K562 treated with DMSO at 1 percent for 4 hours (cell line): Measurements from ENCODE around the gene CRYBG2. TPM values are rescaled to one million over a fixed set of nuclear protein-coding genes. Genes with fewer than 3 reads are reported as not detected.

Experiments used
- total RNA-seq: library from RNA; unstranded; fragments of 300-600 nt; gene quantifications from 2 replicates; pipeline ENCODE4 v1.2.3, GENCODE V29; 2022; ENCODE audit not compliant: insufficient read depth

Gene CRYBG2, protein sequence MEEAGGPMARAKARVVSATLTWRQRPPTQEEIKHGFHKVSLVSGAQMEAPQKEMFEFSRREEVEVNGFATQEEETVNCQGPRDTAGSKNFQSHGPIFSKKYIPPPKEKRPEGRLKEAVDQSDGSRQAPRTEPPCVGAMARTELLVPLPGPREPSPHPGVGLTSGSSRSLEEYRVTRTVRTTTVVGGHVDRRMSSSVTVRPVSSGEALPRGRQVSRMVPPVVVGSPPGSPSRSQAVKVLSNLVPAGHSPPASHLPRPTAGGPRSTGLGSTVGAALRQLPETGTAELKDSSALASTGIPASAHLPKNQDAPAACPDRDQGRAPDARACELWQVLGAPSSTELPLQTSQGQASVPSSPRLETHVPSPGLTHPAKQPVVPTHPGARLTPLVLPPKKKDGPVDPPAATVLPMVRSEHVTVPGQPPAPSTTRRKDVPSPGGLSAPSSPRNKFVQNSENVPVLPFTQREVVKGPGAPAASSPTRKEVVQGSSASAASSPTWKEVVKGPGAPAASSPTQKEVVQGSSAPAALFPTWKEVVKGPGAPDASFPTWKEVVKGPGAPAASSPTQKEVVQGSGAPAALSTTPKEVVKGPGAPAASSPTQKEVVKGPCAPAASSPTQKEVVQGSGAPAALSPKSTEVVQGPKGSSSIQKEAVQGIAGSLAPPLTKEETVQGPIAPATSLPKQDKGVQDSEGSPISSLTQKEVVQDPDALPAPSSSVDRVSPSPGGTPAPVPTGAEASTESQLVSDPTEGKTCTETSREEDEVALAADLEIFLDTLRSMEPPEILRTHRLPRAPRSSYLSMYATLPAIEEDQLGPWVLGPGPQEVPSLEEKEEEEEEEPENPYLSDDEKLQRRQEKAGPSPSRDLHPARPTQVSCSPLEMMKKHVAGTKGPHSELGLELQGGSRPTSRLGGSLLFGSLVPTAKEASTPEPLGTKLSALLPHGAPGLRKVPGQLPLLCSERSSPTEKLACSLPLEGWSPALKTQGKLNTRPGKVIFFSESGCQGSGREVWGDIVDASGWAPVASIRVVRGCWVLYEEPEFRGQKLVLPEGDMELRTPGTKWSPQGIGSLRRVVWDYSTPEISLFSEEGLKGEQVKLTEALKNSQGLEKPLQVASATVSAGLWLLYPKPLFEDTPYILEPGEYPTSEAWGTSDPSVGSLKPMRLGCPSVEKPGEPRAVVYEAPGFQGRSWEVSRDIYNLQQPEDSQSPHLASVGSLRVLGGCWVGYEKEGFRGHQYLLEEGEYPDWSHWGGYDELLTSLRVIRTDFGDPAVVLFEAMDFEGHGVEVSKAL (N-terminal part only)
- total RNA-seq: 4.5 and 6.0 TPM in 2 replicates

DNA sequence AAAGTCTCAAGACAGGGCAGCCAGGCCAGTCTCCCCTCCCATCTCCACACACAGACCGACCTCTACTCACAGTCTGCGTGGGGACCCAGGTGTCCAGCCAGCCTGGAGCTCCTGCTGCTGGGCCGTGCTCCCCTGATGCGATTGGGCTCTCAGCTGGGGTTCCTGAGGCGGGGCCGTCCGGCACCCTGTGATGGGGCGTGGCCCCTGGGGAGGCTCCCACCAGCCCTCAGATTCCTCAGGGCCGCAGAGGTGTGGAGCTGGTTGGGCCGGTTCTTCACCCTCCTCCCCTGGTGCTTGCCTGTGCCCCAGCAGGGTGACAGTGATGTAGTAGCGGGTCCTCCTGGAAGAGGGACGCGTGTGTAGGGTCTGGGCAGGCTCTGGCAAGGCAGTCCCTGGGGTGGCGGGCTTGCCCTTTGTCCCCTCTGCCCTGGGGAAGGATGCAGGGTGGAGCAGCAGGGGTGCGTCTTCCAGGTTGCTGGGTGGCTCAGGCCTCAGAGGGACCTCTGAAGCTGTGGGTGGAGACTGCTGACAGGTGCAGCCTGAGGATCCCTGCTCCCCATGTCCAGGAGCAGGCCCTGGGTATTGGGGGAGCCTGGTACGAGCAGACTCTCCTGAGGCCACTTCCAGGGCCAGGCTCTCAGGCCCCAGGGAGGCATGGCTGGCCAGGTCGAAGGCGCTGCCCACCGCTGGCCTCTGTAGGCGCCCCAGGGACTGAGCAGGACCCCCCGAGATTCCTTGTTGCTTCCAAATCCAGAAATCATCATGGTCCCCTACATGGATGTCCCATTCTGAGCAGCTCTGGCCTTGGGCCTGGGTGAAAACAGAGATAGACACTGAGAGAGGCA, at the start of gene CRYBG2:
Gene CRYBG2, minus strand, starts transcription at position 155 of the 845 bp plus-strand sequence. CDS start 7,473 bp downstream, outside the sequence.

DNA sequence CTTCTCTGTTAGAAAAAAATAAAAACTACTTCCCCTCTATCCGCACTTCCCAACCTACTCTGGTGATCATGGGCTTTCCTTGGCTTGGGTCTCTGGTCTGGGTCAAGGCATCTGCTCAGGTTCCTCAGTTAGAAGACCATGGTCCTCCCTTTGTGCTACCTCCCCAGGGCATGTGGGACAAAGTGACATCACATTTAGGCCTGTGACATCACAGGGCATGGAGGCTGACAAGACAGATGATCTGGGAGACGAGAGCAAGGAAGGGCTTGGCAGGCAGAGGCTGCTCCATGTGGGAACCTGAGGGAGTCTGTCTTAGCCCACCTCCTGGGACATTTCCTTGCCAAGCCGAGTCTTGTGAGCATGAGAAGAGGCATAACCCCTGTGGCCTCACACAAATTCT, 18.7 kb upstream of the CRYBG2 start, which contains the start of gene ZNF683:
Gene ZNF683, minus strand, starts transcription at position 140 of the 400 bp plus-strand sequence. CDS start 4,179 bp downstream, outside the sequence.

DNA sequence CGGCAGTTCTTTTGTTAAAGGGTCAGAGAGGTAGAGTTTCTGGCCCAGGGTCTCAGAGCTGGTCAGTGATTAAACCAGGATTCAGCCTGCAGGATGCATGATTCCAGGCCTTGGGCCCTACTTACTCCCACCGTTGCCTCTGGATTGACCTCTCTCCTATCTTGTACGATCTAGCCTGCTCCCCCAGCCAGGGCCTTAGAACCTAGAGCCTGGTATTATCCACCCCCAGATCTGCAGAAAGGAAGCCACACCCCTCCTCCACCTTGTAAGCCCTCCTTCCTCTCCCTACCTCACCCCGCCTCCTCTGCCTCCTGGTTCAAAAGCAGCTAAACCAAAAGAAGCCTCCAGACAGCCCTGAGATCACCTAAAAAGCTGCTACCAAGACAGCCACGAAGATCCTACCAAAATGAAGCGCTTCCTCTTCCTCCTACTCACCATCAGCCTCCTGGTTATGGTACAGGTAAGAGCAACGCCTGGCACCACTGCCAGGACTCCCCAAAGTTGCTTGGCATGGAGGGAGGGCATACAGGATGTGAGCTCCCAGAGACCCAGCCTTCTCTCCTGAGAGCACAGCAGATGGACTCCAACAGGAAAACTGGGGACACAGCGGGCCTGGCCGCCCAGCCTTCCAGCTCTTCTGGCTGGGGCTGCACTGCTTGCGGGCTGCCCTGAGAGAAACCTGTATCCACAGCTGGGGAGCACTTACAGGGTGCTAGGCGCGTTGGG, 36.2 kb downstream of the CRYBG2 start, which contains the start of gene CD52:
Gene CD52, plus strand, starts transcription at position 347 of the 726 bp plus-strand sequence. Its CDS starts 60 bp downstream, at position 407.

DNA sequence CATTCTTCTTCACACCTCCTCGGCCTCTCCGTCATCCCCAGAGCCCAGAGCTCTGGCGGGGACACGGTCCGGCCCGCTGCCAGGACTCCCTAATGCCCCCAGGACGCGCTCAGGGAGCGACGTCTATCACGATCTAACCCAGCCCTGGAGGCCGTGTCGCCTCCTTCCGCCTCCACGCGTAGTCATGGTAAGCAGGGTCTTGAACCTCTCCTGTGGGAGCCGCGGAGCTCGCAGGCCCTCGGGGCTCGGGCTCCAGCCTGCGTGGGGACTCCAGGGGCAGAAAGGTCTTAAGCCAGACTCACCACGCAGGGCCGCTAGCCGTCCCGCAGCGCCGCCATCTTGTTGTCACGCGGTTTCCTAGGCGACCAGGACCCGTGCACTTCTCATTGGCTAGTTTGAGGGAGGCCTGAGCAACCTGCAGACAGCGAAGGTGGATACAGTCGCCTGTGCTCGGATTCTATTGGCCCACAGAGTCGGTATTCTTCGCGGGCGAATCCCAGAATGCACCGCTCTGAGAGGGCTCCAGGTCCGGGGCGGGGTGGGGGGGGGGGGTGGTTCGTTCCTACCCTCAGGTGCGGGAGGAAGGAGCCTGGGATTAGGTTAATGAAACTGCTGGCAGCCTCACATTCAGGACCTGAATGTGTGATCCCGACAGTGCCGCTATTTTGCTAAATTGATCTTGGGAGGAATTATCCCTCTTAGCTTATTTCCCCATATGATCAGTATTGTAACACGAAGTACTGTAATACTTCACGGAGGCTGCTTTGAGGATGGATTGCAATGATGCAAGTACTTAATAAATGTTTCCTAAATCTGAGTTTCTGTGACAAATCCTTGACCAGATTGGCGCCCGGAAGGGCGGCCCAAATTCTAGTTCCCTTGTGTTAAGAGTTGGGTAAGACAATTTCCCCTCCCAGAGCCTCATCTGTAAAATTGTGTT, 47.4 kb downstream of the CRYBG2 start, which contains the start of gene UBXN11:
Gene UBXN11, minus strand, starts transcription at position 347 of the 940 bp plus-strand sequence. CDS start 3,753 bp downstream, outside the sequence.

DNA sequence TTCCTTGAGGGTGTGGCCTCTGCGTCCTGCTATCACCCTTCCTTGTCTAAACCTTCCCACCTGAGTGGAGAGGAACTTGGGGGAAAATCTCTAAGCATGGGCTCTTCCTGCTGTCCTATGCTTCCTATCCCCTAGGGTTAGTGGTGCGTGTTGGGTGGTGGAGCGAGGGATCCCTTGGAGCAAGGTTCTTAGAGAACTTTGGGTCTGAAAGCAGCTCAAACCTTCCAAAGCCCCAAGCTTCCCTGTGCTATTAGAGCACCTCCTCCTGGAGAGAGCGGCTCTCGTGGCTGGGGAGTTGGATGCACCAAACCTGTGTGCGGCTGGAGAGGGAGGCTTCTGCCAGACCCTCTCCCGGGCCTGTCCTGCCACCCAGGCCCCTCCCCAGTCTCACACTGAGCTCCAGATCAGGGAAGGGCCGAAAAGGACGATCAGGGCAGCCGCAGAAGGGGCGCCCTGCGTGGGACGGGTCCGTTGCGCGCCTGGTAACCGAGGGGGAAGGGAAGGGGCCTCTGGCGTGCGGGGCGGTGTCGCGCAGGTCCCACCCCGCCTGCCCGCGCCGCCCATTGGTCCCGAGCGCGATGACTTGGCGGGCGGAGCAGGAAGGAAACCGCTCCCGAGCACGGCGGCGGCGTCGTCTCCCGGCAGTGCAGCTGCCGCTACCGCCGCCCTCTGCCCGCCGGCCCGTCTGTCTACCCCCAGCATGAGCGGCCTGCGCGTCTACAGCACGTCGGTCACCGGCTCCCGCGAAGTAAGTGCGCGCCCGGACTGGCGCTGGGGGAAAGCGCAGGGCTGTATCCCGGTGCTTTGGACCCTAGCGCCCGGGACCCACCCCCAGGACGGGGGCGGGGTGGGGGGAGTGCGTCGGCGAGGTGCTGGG, 74.2 kb downstream of the CRYBG2 start, which contains the start of gene SH3BGRL3:
Gene SH3BGRL3, plus strand, starts transcription at position 631 of the 877 bp plus-strand sequence. Its CDS starts 70 bp downstream, at position 701.

Other genes with a start within 250 kb of the CRYBG2 start
- 7.5 and 12.8 TPM in 2 replicates for gene PDIK1L, start 242.3 kb downstream of the CRYBG2 start, total RNA-seq
- 0.99 TPM in 1 of 2 replicates, not detected in the other for gene FAM110D, start 195.1 kb downstream of the CRYBG2 start, total RNA-seq
- not detected in 2 replicates for gene C1orf232, start 185.2 kb downstream of the CRYBG2 start, total RNA-seq
- gene ZNF593, start 184.2 kb downstream of the CRYBG2 start, total RNA-seq: 63.0 and 75.4 TPM in 2 replicates
- gene ZNF593OS, start 182.3 kb downstream of the CRYBG2 start, total RNA-seq: not detected in 2 replicates
- gene CNKSR1, start 176.6 kb downstream of the CRYBG2 start, total RNA-seq: 0.63 and 1.5 TPM in 2 replicates
- gene CATSPER4, start 163.5 kb downstream of the CRYBG2 start, total RNA-seq: not detected in 2 replicates
- gene CEP85, start 119.9 kb downstream of the CRYBG2 start, total RNA-seq: 49.6 and 66.7 TPM in 2 replicates
- gene SH3BGRL3, start 74.0 kb downstream of the CRYBG2 start, total RNA-seq: 136 and 157 TPM in 2 replicates
- 17.6 and 19.6 TPM in 2 replicates for gene UBXN11, start 47.5 kb downstream of the CRYBG2 start, total RNA-seq
- 121 and 273 TPM in 2 replicates for gene CD52, start 36.2 kb downstream of the CRYBG2 start, total RNA-seq
- gene ZNF683, start 18.6 kb upstream of the CRYBG2 start, total RNA-seq: not detected in 2 replicates
- gene LIN28A, start 56.7 kb upstream of the CRYBG2 start, total RNA-seq: not detected in 2 replicates
- 26.2 and 31.0 TPM in 2 replicates for gene DHDDS, start 78.2 kb upstream of the CRYBG2 start, total RNA-seq
- gene HMGN2, start 118.3 kb upstream of the CRYBG2 start, total RNA-seq: 489 and 592 TPM in 2 replicates
- 64.1 and 65.0 TPM in 2 replicates for gene RPS6KA1, start 175.6 kb upstream of the CRYBG2 start, total RNA-seq